ENCODE results near the gene IGLL5.
A peak's percentile ranks its signal among the peaks of the same experiment; 100 is the strongest.

Gene IGLL5

GRCh38 chr22:22843848-22844247, 43.8 kb upstream of the IGLL5 start:
- peak; percentile 8 for DNase-seq (ENCODE audit: low read depth)
- TF ChIP-seq CTCF (IDR thresholded peaks at IDR 0.05; ENCODE audit: control insufficient read depth, extremely low read depth, insufficient read depth) = no peak
- H3K4me3 ChIP-seq (ENCODE audit: low read depth, low read length) = no peak overlapping the region

GRCh38 chr22:22847241-22847640, 40.4 kb upstream of the IGLL5 start:
- DNase-seq (ENCODE audit: low read depth) = no peak
- no peak for TF ChIP-seq CTCF (IDR thresholded peaks at IDR 0.05; ENCODE audit: control insufficient read depth, extremely low read depth, insufficient read depth)
- no peak overlapping the region for H3K4me3 ChIP-seq (ENCODE audit: low read depth, low read length)

- peak; percentile 90 for TF ChIP-seq CTCF (IDR thresholded peaks at IDR 0.05; ENCODE audit: control insufficient read depth, extremely low read depth, insufficient read depth)
- H3K4me3 ChIP-seq (ENCODE audit: low read depth, low read length) = no peak overlapping the region
- DNase-seq (ENCODE audit: low read depth) = peak; percentile 15
These were observed 39.2 kb upstream of the IGLL5 start for GRCh38 chr22:22848364-22848866.

- no peak for TF ChIP-seq CTCF (IDR thresholded peaks at IDR 0.05; ENCODE audit: control insufficient read depth, extremely low read depth, insufficient read depth)
- DNase-seq (ENCODE audit: low read depth) = no peak
- no peak overlapping the region for H3K4me3 ChIP-seq (ENCODE audit: low read depth, low read length)
These were observed 37.7 kb upstream of the IGLL5 start for GRCh38 chr22:22849640-22850610.

GRCh38 chr22:22851969-22852368, 35.6 kb upstream of the IGLL5 start:
- no peak for TF ChIP-seq CTCF (IDR thresholded peaks at IDR 0.05; ENCODE audit: control insufficient read depth, extremely low read depth, insufficient read depth)
- H3K4me3 ChIP-seq (ENCODE audit: low read depth, low read length) = no peak overlapping the region
- no peak for DNase-seq (ENCODE audit: low read depth)

GRCh38 chr22:22853713-22854112, 33.9 kb upstream of the IGLL5 start:
- no peak for DNase-seq (ENCODE audit: low read depth)
- H3K4me3 ChIP-seq (ENCODE audit: low read depth, low read length) = no peak overlapping the region
- no peak for TF ChIP-seq CTCF (IDR thresholded peaks at IDR 0.05; ENCODE audit: control insufficient read depth, extremely low read depth, insufficient read depth)
